ENCODE measurements around the gene ARHGAP10.

Gene ARHGAP10

DNA sequence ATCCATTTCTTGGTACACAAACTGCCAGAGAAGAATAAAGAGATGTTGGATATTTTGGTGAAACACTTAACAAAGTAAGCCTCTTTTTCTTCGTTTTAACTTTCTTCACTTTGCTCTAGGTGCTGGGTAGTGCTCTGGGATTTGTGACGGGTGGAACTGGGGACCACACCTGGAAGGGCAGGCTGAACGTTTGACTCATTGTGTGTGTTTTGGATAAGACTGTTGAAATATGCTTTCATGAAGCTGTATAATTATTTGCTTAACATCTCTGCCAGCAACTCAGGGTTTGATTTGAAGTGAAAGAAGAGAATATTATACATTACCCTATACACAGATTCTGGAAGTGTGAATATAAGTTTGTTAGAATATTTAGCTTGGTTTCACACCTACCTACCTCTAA, 233.2 kb downstream of the ARHGAP10 start:
- Histone ChIP-seq H3K4ac (ENCODE audit: low read length) (no peak overlapping the region), H3K27me3 (ENCODE audit: control insufficient read depth in 3 of 3, insufficient read depth in 3 of 3, low read depth in 1 of 3, low read length in 3 of 3) (no peaks in the 10 kb centered on the region), H3K14ac (ENCODE audit: low read length) (no peak overlapping the region), H2AK5ac (ENCODE audit: low read depth, low read length) (no peak overlapping the region), H3K36me3 (replicated peaks in 1 of 2; ENCODE audit: control insufficient read depth in 2 of 2, insufficient read depth in 2 of 2, low read length in 2 of 2) (no peaks in the 10 kb centered on the region), H2BK5ac (ENCODE audit: low read length) (no peak overlapping the region), H2BK15ac (ENCODE audit: low read length) (no peak overlapping the region), H2AFZ (ENCODE audit: low read length) (no peak overlapping the region), H3K9me3 (replicated peaks in 1 of 2; ENCODE audit: control insufficient read depth in 2 of 2, insufficient read depth in 1 of 2, low read depth in 1 of 2, low read length in 2 of 2) (no peaks in the 10 kb centered on the region), H3K23ac (ENCODE audit: low read depth, low read length, poor library complexity) (no peak overlapping the region), H4K8ac (ENCODE audit: low read depth, low read length) (no peak overlapping the region), H4K91ac (ENCODE audit: low read depth, low read length, poor library complexity) (no peak overlapping the region), H3K18ac (ENCODE audit: low read length) (no peak overlapping the region), H3K9ac (ENCODE audit: low read depth, low read length, poor library complexity) (no peak overlapping the region), H2BK12ac (ENCODE audit: low read length) (no peak overlapping the region), H2BK120ac (ENCODE audit: low read depth, low read length) (no peak overlapping the region), H3K79me1 (ENCODE audit: low read depth, low read length) (no peaks in the 10 kb centered on the region), H3K4me1 (ENCODE audit: control insufficient read depth in 2 of 2, insufficient read depth in 1 of 2, low read depth in 1 of 2, low read length in 2 of 2) (peaks cover 0 to 10% of the 10 kb centered on the region in 2 donors), H3K27ac (replicated peaks; ENCODE audit: low read length) (no peak overlapping the region), H3K4me3 (ENCODE audit: low read length in 2 of 2) (no peak overlapping the region), H3K4me2 (ENCODE audit: insufficient read depth, low read length, poor library complexity, severe bottlenecking) (no peak overlapping the region)
- WGBS, 2 donors (ENCODE audit: extremely low coverage in 2 of 2, insufficient read length in 2 of 2, insufficient replicate concordance in 1 of 2): no CpG with 5 or more reads among the region's 3 CpGs
- no peak for DNase-seq (ENCODE audit: low spot score)

- H2BK12ac ChIP-seq (ENCODE audit: low read length): no peak overlapping the region
- H3K18ac ChIP-seq (ENCODE audit: low read length): no peak overlapping the region
- no CpG with 5 or more reads among the region's 1 CpG for WGBS, 2 donors (ENCODE audit: extremely low coverage in 2 of 2, insufficient read length in 2 of 2, insufficient replicate concordance in 1 of 2)
- H2BK120ac ChIP-seq (ENCODE audit: low read depth, low read length): no peak overlapping the region
- H2AFZ ChIP-seq (ENCODE audit: low read length): no peak overlapping the region
- no peak overlapping the region for H3K9ac ChIP-seq (ENCODE audit: low read depth, low read length, poor library complexity)
- H3K79me1 ChIP-seq (ENCODE audit: low read depth, low read length): no peaks in the 10 kb centered on the region
- no peaks in the 10 kb centered on the region for H3K36me3 ChIP-seq (replicated peaks in 1 of 2; ENCODE audit: control insufficient read depth in 2 of 2, insufficient read depth in 2 of 2, low read length in 2 of 2)
- peaks cover 0 to 10% of the 10 kb centered on the region in 2 donors for H3K4me1 ChIP-seq (ENCODE audit: control insufficient read depth in 2 of 2, insufficient read depth in 1 of 2, low read depth in 1 of 2, low read length in 2 of 2)
- no peak overlapping the region for H4K8ac ChIP-seq (ENCODE audit: low read depth, low read length)
- H3K27me3 ChIP-seq (ENCODE audit: control insufficient read depth in 3 of 3, insufficient read depth in 3 of 3, low read depth in 1 of 3, low read length in 3 of 3): no peaks in the 10 kb centered on the region
- no peak overlapping the region for H2BK15ac ChIP-seq (ENCODE audit: low read length)
- no peak overlapping the region for H3K4ac ChIP-seq (ENCODE audit: low read length)
- no peak overlapping the region for H3K4me2 ChIP-seq (ENCODE audit: insufficient read depth, low read length, poor library complexity, severe bottlenecking)
- H3K23ac ChIP-seq (ENCODE audit: low read depth, low read length, poor library complexity): no peak overlapping the region
- H3K9me3 ChIP-seq (replicated peaks in 1 of 2; ENCODE audit: control insufficient read depth in 2 of 2, insufficient read depth in 1 of 2, low read depth in 1 of 2, low read length in 2 of 2): no peaks in the 10 kb centered on the region
- no peak overlapping the region for H3K27ac ChIP-seq (replicated peaks; ENCODE audit: low read length)
- H2AK5ac ChIP-seq (ENCODE audit: low read depth, low read length): no peak overlapping the region
- H4K91ac ChIP-seq (ENCODE audit: low read depth, low read length, poor library complexity): no peak overlapping the region
- H3K14ac ChIP-seq (ENCODE audit: low read length): no peak overlapping the region
- no peak for DNase-seq (ENCODE audit: low spot score)
- H2BK5ac ChIP-seq (ENCODE audit: low read length): no peak overlapping the region
- no peak overlapping the region for H3K4me3 ChIP-seq (ENCODE audit: low read length in 2 of 2)
Measured at GRCh38 chr4:147965873-147966272, 234.0 kb downstream of the ARHGAP10 start.

- no peaks in the 10 kb centered on the region for H3K79me1 ChIP-seq (ENCODE audit: low read depth, low read length)
- no CpG with 5 or more reads among the region's 5 CpGs for whole genome bisulfite sequencing, 2 donors (ENCODE audit: extremely low coverage in 2 of 2, insufficient read length in 2 of 2, insufficient replicate concordance in 1 of 2)
Measured at GRCh38 chr4:147968641-147969040, 236.8 kb downstream of the ARHGAP10 start.

GRCh38 chr4:147969573-147970385, 237.9 kb downstream of the ARHGAP10 start:
- Histone ChIP-seq H3K36me3 (replicated peaks in 1 of 2; ENCODE audit: control insufficient read depth in 2 of 2, insufficient read depth in 2 of 2, low read length in 2 of 2) (no peaks in the 10 kb centered on the region), H3K9me3 (replicated peaks in 1 of 2; ENCODE audit: control insufficient read depth in 2 of 2, insufficient read depth in 1 of 2, low read depth in 1 of 2, low read length in 2 of 2) (no peaks in the 10 kb centered on the region), H3K4ac (ENCODE audit: low read length) (no peak overlapping the region), H2BK15ac (ENCODE audit: low read length) (no peak overlapping the region), H3K18ac (ENCODE audit: low read length) (no peak overlapping the region), H2BK12ac (ENCODE audit: low read length) (no peak overlapping the region), H3K27me3 (ENCODE audit: control insufficient read depth in 3 of 3, insufficient read depth in 3 of 3, low read depth in 1 of 3, low read length in 3 of 3) (no peaks in the 10 kb centered on the region), H3K23ac (ENCODE audit: low read depth, low read length, poor library complexity) (no peak overlapping the region), H3K9ac (ENCODE audit: low read depth, low read length, poor library complexity) (no peak overlapping the region), H3K4me2 (ENCODE audit: insufficient read depth, low read length, poor library complexity, severe bottlenecking) (no peak overlapping the region), H4K8ac (ENCODE audit: low read depth, low read length) (no peak overlapping the region), H2AFZ (ENCODE audit: low read length) (no peak overlapping the region), H3K4me1 (ENCODE audit: control insufficient read depth in 2 of 2, insufficient read depth in 1 of 2, low read depth in 1 of 2, low read length in 2 of 2) (peaks cover 0 to 7% of the 10 kb centered on the region in 2 donors), H3K4me3 (ENCODE audit: low read length in 2 of 2) (no peak overlapping the region), H3K27ac (replicated peaks; ENCODE audit: low read length) (peak overlapping the region; percentile 25), H2BK5ac (ENCODE audit: low read length) (no peak overlapping the region), H3K14ac (ENCODE audit: low read length) (no peak overlapping the region), H2AK5ac (ENCODE audit: low read depth, low read length) (no peak overlapping the region), H4K91ac (ENCODE audit: low read depth, low read length, poor library complexity) (no peak overlapping the region), H3K79me1 (ENCODE audit: low read depth, low read length) (no peaks in the 10 kb centered on the region), H2BK120ac (ENCODE audit: low read depth, low read length) (no peak overlapping the region)
- WGBS, 2 donors (ENCODE audit: extremely low coverage in 2 of 2, insufficient read length in 2 of 2, insufficient replicate concordance in 1 of 2): no CpG with 5 or more reads among the region's 11 CpGs
- no peak for DNase-seq (ENCODE audit: low spot score)

More at GRCh38 chr4:147968641-147969040, 236.8 kb downstream of the ARHGAP10 start:
- Histone ChIP-seq H3K4me2 (ENCODE audit: insufficient read depth, low read length, poor library complexity, severe bottlenecking) (no peak overlapping the region), H3K4me3 (ENCODE audit: low read length in 2 of 2) (no peak overlapping the region), H2BK12ac (ENCODE audit: low read length) (no peak overlapping the region), H3K18ac (ENCODE audit: low read length) (no peak overlapping the region), H3K9me3 (replicated peaks in 1 of 2; ENCODE audit: control insufficient read depth in 2 of 2, insufficient read depth in 1 of 2, low read depth in 1 of 2, low read length in 2 of 2) (no peaks in the 10 kb centered on the region), H4K91ac (ENCODE audit: low read depth, low read length, poor library complexity) (no peak overlapping the region), H2AK5ac (ENCODE audit: low read depth, low read length) (no peak overlapping the region), H3K36me3 (replicated peaks in 1 of 2; ENCODE audit: control insufficient read depth in 2 of 2, insufficient read depth in 2 of 2, low read length in 2 of 2) (no peaks in the 10 kb centered on the region), H3K14ac (ENCODE audit: low read length) (no peak overlapping the region), H3K27ac (replicated peaks; ENCODE audit: low read length) (no peak overlapping the region), H3K4ac (ENCODE audit: low read length) (no peak overlapping the region), H3K27me3 (ENCODE audit: control insufficient read depth in 3 of 3, insufficient read depth in 3 of 3, low read depth in 1 of 3, low read length in 3 of 3) (no peaks in the 10 kb centered on the region), H3K23ac (ENCODE audit: low read depth, low read length, poor library complexity) (no peak overlapping the region), H2AFZ (ENCODE audit: low read length) (no peak overlapping the region), H4K8ac (ENCODE audit: low read depth, low read length) (no peak overlapping the region), H2BK15ac (ENCODE audit: low read length) (no peak overlapping the region), H2BK120ac (ENCODE audit: low read depth, low read length) (no peak overlapping the region), H2BK5ac (ENCODE audit: low read length) (no peak overlapping the region), H3K4me1 (ENCODE audit: control insufficient read depth in 2 of 2, insufficient read depth in 1 of 2, low read depth in 1 of 2, low read length in 2 of 2) (peaks cover 0 to 7% of the 10 kb centered on the region in 2 donors), H3K9ac (ENCODE audit: low read depth, low read length, poor library complexity) (no peak overlapping the region)
- DNase-seq (ENCODE audit: low spot score): no peak
